ENCODE measurements around the gene COA1.
"Not testable (repeated sequence)": the region's sequence is repeated elsewhere in the genome, so short reads cannot be mapped to it uniquely, and the experiment has no call there.

The COA1 gene

GRCh38 chr7:43650457-43651052, 78.8 kb downstream of the COA1 start:
- no peak for DNase-seq

- no peak for DNase-seq
Observed at GRCh38 chr7:43649755-43650274, 79.5 kb downstream of the COA1 start.

GRCh38 chr7:43648473-43649406, 80.6 kb downstream of the COA1 start:
- DNase-seq = no peak

GRCh38 chr7:43647673-43648472, 81.5 kb downstream of the COA1 start:
- no peak for DNase-seq

- peak; percentile 23 for DNase-seq
Observed at GRCh38 chr7:43647339-43647672, 82.0 kb downstream of the COA1 start.

GRCh38 chr7:43646603-43647338, 82.6 kb downstream of the COA1 start:
- no peak for DNase-seq

- DNase-seq = no peak
Observed at GRCh38 chr7:43645699-43646226, 83.6 kb downstream of the COA1 start.

GRCh38 chr7:43643846-43644245, 85.5 kb downstream of the COA1 start:
- DNase-seq = no peak

- no peak for DNase-seq
Observed at GRCh38 chr7:43642897-43643630, 86.3 kb downstream of the COA1 start.

- no peak for DNase-seq
Observed at GRCh38 chr7:43640679-43641078, 88.6 kb downstream of the COA1 start.

- DNase-seq = peak; percentile 63
Observed at GRCh38 chr7:43639858-43640491, 89.3 kb downstream of the COA1 start.

GRCh38 chr7:43637114-43637806, 92.1 kb downstream of the COA1 start:
- DNase-seq = no peak

- DNase-seq = no peak
Observed at GRCh38 chr7:43636093-43636492, 93.2 kb downstream of the COA1 start.

- DNase-seq = no peak
Observed at GRCh38 chr7:43634384-43634783, 94.9 kb downstream of the COA1 start.

- no peak for DNase-seq
Observed at GRCh38 chr7:43632746-43633145, 96.6 kb downstream of the COA1 start.

- DNase-seq = no peak
Observed at GRCh38 chr7:43631559-43631958, 97.8 kb downstream of the COA1 start.

GRCh38 chr7:43630482-43630881, 98.8 kb downstream of the COA1 start:
- DNase-seq = no peak

GRCh38 chr7:43629857-43630256, 99.5 kb downstream of the COA1 start:
- no peak for DNase-seq

GRCh38 chr7:43628431-43628830, 100.9 kb downstream of the COA1 start:
- no peak for DNase-seq

- DNase-seq = not testable (repeated sequence)
Observed at GRCh38 chr7:43627798-43628197, 101.5 kb downstream of the COA1 start.

- no peak for DNase-seq
Observed at GRCh38 chr7:43626695-43627094, 102.6 kb downstream of the COA1 start.
